ENCODE data around the gene KRTAP4-6.
"Not testable (repeated sequence)": the region's sequence is repeated elsewhere in the genome, so short reads cannot be mapped to it uniquely, and the experiment has no call there.

Gene KRTAP4-6

GRCh38 chr17:41104386-41105038 lies 35.8 kb downstream of the KRTAP4-6 start:
- not testable (repeated sequence) for DNase-seq

GRCh38 chr17:41103896-41104295 lies 36.4 kb downstream of the KRTAP4-6 start:
- DNase-seq: no peak

GRCh38 chr17:41101586-41102259 lies 38.6 kb downstream of the KRTAP4-6 start, which contains the start of gene KRTAP4-16:
TSS of gene KRTAP4-16 (minus strand) at chr17:41102209. CDS start at chr17:41102209, 0 bp downstream.
- DNase-seq: no peak

GRCh38 chr17:41099682-41100480 lies 40.5 kb downstream of the KRTAP4-6 start:
- not testable (repeated sequence) for DNase-seq

GRCh38 chr17:41098481-41098880 lies 41.9 kb downstream of the KRTAP4-6 start:
- DNase-seq: no peak

- DNase-seq: no peak
Measured at GRCh38 chr17:41098042-41098441, 42.3 kb downstream of the KRTAP4-6 start, which contains the start of gene KRTAP4-8. TSS of gene KRTAP4-8 (minus strand) at chr17:41098142. CDS start at chr17:41098084, 58 bp downstream.

GRCh38 chr17:41096055-41096454 lies 44.3 kb downstream of the KRTAP4-6 start:
- DNase-seq: no peak
